GM18520 (cell line): Measurements from ENCODE around the gene CDC45.

Source experiments
- ATAC-seq: cut with Tn5 transposase; IDR thresholded peaks from one replicate; pipeline ENCODE4 v1.9.1; 2021; ENCODE audit not compliant: unreplicated experiment

The CDC45 gene

GRCh38 chr22:19467912-19468311 lies 11.8 kb upstream of the CDC45 start:
- ATAC-seq: no peak

- ATAC-seq: no peak
Measured at GRCh38 chr22:19469421-19469820, 10.3 kb upstream of the CDC45 start.

GRCh38 chr22:19470010-19470409 lies 9.7 kb upstream of the CDC45 start:
- ATAC-seq: no peak

- no peak for ATAC-seq
Measured at GRCh38 chr22:19471572-19471971, 8.1 kb upstream of the CDC45 start.

GRCh38 chr22:19472233-19472632 lies 7.5 kb upstream of the CDC45 start:
- ATAC-seq: no peak

GRCh38 chr22:19473578-19473977 lies 6.1 kb upstream of the CDC45 start:
- ATAC-seq: no peak

- no peak for ATAC-seq
Measured at GRCh38 chr22:19476023-19476422, 3.7 kb upstream of the CDC45 start.

- no peak for ATAC-seq
Measured at GRCh38 chr22:19477321-19478044, 2.2 kb upstream of the CDC45 start.

- ATAC-seq: no peak
Measured at GRCh38 chr22:19478045-19478900, 1.4 kb upstream of the CDC45 start.

- peak; percentile 23 for ATAC-seq
Measured at GRCh38 chr22:19478901-19479354, 792 bp upstream of the CDC45 start, which contains the start of gene UFD1. UFD1 (minus strand) TSS chr22:19479193; CDS start chr22:19479085, 108 bp downstream.

GRCh38 chr22:19480173-19480568 lies 451 bp downstream of the CDC45 start:
- no peak for ATAC-seq

GRCh38 chr22:19480789-19481188 lies 1.1 kb downstream of the CDC45 start:
- ATAC-seq: no peak

GRCh38 chr22:19482297-19482696 lies 2.6 kb downstream of the CDC45 start:
- ATAC-seq: no peak

GRCh38 chr22:19483481-19484244 lies 3.9 kb downstream of the CDC45 start:
- ATAC-seq: no peak

GRCh38 chr22:19488285-19488684 lies 8.6 kb downstream of the CDC45 start:
- ATAC-seq: no peak

- ATAC-seq: no peak
Measured at GRCh38 chr22:19488884-19489843, 9.4 kb downstream of the CDC45 start.

- ATAC-seq: no peak
Measured at GRCh38 chr22:19490628-19491230, 11.0 kb downstream of the CDC45 start.

- no peak for ATAC-seq
Measured at GRCh38 chr22:19492504-19493174, 12.9 kb downstream of the CDC45 start.

GRCh38 chr22:19494001-19494560 lies 14.4 kb downstream of the CDC45 start:
- ATAC-seq: no peak
